Caco-2 (cell line): Measurements from ENCODE around the gene BCL2L13. TPM values are rescaled to one million over a fixed set of nuclear protein-coding genes. Genes with fewer than 3 reads are reported as not detected.

Experiments used
- BruUV-seq: library from RNA; stranded (reverse); fragments of 400-500 nt; replicated peaks from 2 replicates; lab custom pipeline; 2021; lab: Mats Ljungman, UMichigan
- CTCF ChIA-PET: fragments of 300-600 bp; sonication (Branson Sonifier 250); formaldehyde crosslinking; loops from one replicate; lab custom pipeline; 2022; ENCODE audit warnings: antibody characterized with exemption; lab: Charles Lee
- POLR2A ChIA-PET: fragments of 300-600 bp; sonication (Branson Sonifier 250); formaldehyde crosslinking; loops from one replicate; lab custom pipeline; 2022; ENCODE audit warnings: antibody characterized with exemption; lab: Charles Lee
- DNase-seq, 2 experiments: peaks; one replicate each; pipeline versions ENCODE4 v3.0.0 to v3.0.0-alpha.2; 2020 to 2022
- H3K27me3 ChIP-seq: replicated peaks from 2 replicates; pipeline ENCODE4 v1.6.0; 2011; ENCODE audit warnings: low read length; ENCODE audit not compliant: control insufficient read depth, insufficient read depth
- H3K36me3 ChIP-seq: 2 replicates; pipeline ENCODE4 v1.5.1; 2011; ENCODE audit warnings: low read length; ENCODE audit not compliant: control insufficient read depth, insufficient read depth
- H3K4me1 ChIP-seq: fragments of 250-450 bp; sonication (Bioruptor Pico); 2 replicates; pipeline ENCODE4 v1.5.1; 2020; ENCODE audit warnings: mild to moderate bottlenecking
- H3K4me3 ChIP-seq: 2 replicates; pipeline ENCODE4 v1.5.1; 2011; ENCODE audit warnings: low read depth, mild to moderate bottlenecking, control low read depth, low read length
- H3K9me3 ChIP-seq: fragments of 250-450 bp; sonication (Bioruptor Pico); 2 replicates; pipeline ENCODE4 v1.5.1; 2020; ENCODE audit warnings: mild to moderate bottlenecking, moderate library complexity
- H3K27ac Mint-ChIP-seq: one replicate; pipeline ENCODE4 v1.8.0; 2022; ENCODE audit warnings: mixed read lengths; ENCODE audit not compliant: unreplicated experiment
- H3K27me3 Mint-ChIP-seq: one replicate; pipeline ENCODE4 v1.8.0; 2022; ENCODE audit warnings: mixed read lengths; ENCODE audit not compliant: insufficient read depth, unreplicated experiment
- H3K36me3 Mint-ChIP-seq: one replicate; pipeline ENCODE4 v1.8.0; 2022; ENCODE audit warnings: mild to moderate bottlenecking, mixed read lengths; ENCODE audit not compliant: insufficient read depth, unreplicated experiment
- H3K4me1 Mint-ChIP-seq: one replicate; pipeline ENCODE4 v1.8.0; 2022; ENCODE audit warnings: low read depth, mixed read lengths; ENCODE audit not compliant: unreplicated experiment
- H3K4me3 Mint-ChIP-seq: one replicate; pipeline ENCODE4 v1.8.0; 2022; ENCODE audit warnings: mild to moderate bottlenecking, moderate library complexity, mixed read lengths; ENCODE audit not compliant: unreplicated experiment
- H3K9me3 Mint-ChIP-seq: one replicate; pipeline ENCODE4 v1.8.0; 2022; ENCODE audit warnings: mixed read lengths; ENCODE audit not compliant: unreplicated experiment
- CTCF ChIP-seq, 2 experiments: fragments of 200-600 bp in 1 of 2; IDR thresholded peaks; 1 replicate in 1 of 2; 2 replicates in 1 of 2; pipeline versions ENCODE4 v1.5.1 to v1.8.0; 2011 to 2022; ENCODE audit warnings: antibody characterized with exemption in 1 of 2, control low read depth in 1 of 2, inconsistent platforms in 1 of 2, low read depth in 1 of 2, low read length in 1 of 2, mild to moderate bottlenecking in 1 of 2, moderate library complexity in 1 of 2; ENCODE audit not compliant: insufficient read depth in 1 of 2, severe bottlenecking in 1 of 2, unreplicated experiment in 1 of 2
- intact Hi-C: fragments of 100-400 bp; cut with micrococcal nuclease; formaldehyde crosslinking; loops from one replicate; pipeline ENCODE4 v1.10.0; 2022; ENCODE audit not compliant: unreplicated experiment
- total RNA-seq: library from RNA; stranded (reverse); gene quantifications from 2 replicates; pipeline ENCODE4 v1.2.3, GENCODE V29; 2022

The BCL2L13 gene
- total RNA-seq, 1 experiment from 2014 or later: 34.3 TPM

DNA sequence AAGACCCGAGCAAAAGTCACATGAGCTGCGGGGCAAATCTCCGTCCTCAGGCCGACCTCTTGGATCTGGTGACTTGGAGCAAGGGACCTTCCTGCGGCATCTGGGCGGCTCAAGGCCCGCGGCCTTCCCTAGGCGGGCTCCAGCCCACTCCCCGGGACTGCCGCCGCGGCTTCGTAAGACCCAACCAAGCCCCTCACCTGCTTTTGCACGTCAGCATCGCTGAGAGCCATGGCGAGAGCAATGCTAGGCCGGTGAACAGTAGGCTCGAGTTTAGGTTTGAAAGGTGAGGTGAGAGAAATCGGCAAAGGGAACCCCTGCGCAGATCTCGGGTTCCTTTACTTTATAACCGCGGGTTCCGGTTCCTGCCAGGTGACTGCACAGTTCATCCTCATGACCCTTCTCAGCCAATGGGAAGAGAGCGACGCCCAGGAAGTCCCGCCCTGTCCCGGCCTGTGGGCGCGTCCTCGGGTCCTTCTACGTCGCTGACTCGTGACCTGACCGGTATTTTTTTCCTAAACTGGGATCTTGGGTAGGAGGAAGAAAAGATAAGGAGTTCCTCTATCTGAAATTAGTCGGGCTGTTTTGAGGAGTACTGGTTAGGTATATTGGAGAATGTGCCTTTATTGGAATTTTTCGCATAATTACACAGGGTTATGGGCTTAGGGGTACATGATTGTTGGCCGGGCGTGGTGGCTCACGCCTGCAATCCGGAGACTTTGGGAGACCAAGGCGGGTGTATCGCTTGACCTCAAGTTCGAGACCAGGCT lies 10.0 kb upstream of the BCL2L13 start, which contains the start of gene ATP6V1E1:
TSS of gene ATP6V1E1 (minus strand) at position 344 of the 767 bp plus-strand sequence. CDS start at position 230, 114 bp downstream.
- POLR2A ChIA-PET: interaction anchor here (0.5 kb wide), 1 partner anchor 11 kb away, joined by 6 read pairs; no protein-coding TSS in a partner anchor
- H3K4me3 Mint-ChIP-seq: peak within 1 kb of the TSS; percentile 86
- Histone ChIP-seq H3K36me3 (no peaks in the 10 kb centered on the region), H3K27me3 (no peaks in the 10 kb centered on the region), H3K4me3 (peak within 1 kb of the TSS; percentile 89), H3K4me1 (peaks cover 23% of the 10 kb centered on the region), H3K9me3 (no peaks in the 10 kb centered on the region)
- no TSS peak for BruUV-seq
- peaks cover 42% of the 10 kb centered on the region for H3K36me3 Mint-ChIP-seq
- peak within 1 kb of the TSS; percentile 89 for H3K27ac Mint-ChIP-seq
- H3K4me1 Mint-ChIP-seq: peaks cover 11% of the 10 kb centered on the region
- TF ChIP-seq CTCF (IDR thresholded peaks at IDR 0.05; ENCODE audit: insufficient read depth in 1 of 2, low read depth in 1 of 2, low read length in 1 of 2, severe bottlenecking in 1 of 2, unreplicated experiment in 1 of 2): no peak
- intact Hi-C loops: loop anchor here (5.0 kb wide), 1 partner anchor 71 kb away; no protein-coding TSS in a partner anchor
- CTCF ChIA-PET: no interaction called here
- DNase-seq: peak; percentile 96 to 97
- no peaks in the 10 kb centered on the region for H3K27me3 Mint-ChIP-seq
- no peaks in the 10 kb centered on the region for H3K9me3 Mint-ChIP-seq

GRCh38 chr22:17629173-17629489 lies 9.4 kb upstream of the BCL2L13 start:
- Histone ChIP-seq H3K27me3 (no peaks in the 10 kb centered on the region), H3K9me3 (no peaks in the 10 kb centered on the region), H3K4me3 (peak overlapping the region; percentile 89), H3K36me3 (no peaks in the 10 kb centered on the region), H3K4me1 (peaks cover 28% of the 10 kb centered on the region)
- POLR2A ChIA-PET: interaction anchor here (0.5 kb wide), 1 partner anchor 10 kb away, joined by 6 read pairs; no protein-coding TSS in a partner anchor
- no peaks in the 10 kb centered on the region for H3K9me3 Mint-ChIP-seq
- intact Hi-C loops: loop anchor here (5.0 kb wide), 1 partner anchor 72 kb away; no protein-coding TSS in a partner anchor
- no peaks in the 10 kb centered on the region for H3K27me3 Mint-ChIP-seq
- H3K4me1 Mint-ChIP-seq: peaks cover 16% of the 10 kb centered on the region
- CTCF ChIA-PET: no interaction called here
- DNase-seq: no peak
- H3K27ac Mint-ChIP-seq: peak overlapping the region; percentile 89
- BruUV-seq: TSS peak; percentile 87
- no peak for TF ChIP-seq CTCF (IDR thresholded peaks at IDR 0.05; ENCODE audit: insufficient read depth in 1 of 2, low read depth in 1 of 2, low read length in 1 of 2, severe bottlenecking in 1 of 2, unreplicated experiment in 1 of 2)
- peaks cover 42% of the 10 kb centered on the region for H3K36me3 Mint-ChIP-seq
- H3K4me3 Mint-ChIP-seq: peak overlapping the region; percentile 86

DNA sequence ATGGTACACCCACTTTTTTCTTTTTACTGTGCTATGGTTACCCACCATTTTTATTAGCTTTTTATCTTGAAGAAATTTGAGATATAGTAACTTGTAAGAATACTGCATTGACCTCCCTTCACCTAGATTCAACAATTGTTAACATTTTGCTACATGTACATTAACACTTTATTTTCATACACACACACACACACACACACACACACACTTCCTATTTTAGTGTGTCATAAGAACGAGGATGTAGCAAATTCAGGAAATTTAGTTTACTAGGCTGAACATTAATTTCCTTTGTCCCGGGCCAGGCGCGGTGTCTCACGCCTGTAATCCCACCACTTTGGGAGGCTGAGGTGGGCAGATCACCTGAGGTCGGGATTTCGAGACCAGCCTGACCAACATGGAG lies 8.9 kb upstream of the BCL2L13 start:
- no TSS peak for BruUV-seq
- ChIA-PET POLR2A (no interaction called here), CTCF (no interaction called here)
- peaks cover 17% of the 10 kb centered on the region for H3K4me1 Mint-ChIP-seq
- peaks cover 42% of the 10 kb centered on the region for H3K36me3 Mint-ChIP-seq
- H3K9me3 Mint-ChIP-seq: no peaks in the 10 kb centered on the region
- H3K4me3 ChIP-seq: peak overlapping the region; percentile 89
- no peaks in the 10 kb centered on the region for H3K9me3 ChIP-seq
- intact Hi-C loops: loop anchor here (5.0 kb wide), 1 partner anchor 72 kb away; no protein-coding TSS in a partner anchor
- peak overlapping the region; percentile 86 for H3K4me3 Mint-ChIP-seq
- peaks cover 33% of the 10 kb centered on the region for H3K4me1 ChIP-seq
- TF ChIP-seq CTCF (IDR thresholded peaks at IDR 0.05; ENCODE audit: insufficient read depth in 1 of 2, low read depth in 1 of 2, low read length in 1 of 2, severe bottlenecking in 1 of 2, unreplicated experiment in 1 of 2): no peak
- DNase-seq: no peak
- no peaks in the 10 kb centered on the region for H3K27me3 ChIP-seq
- no peaks in the 10 kb centered on the region for H3K36me3 ChIP-seq
- H3K27me3 Mint-ChIP-seq: no peaks in the 10 kb centered on the region
- peak overlapping the region; percentile 89 for H3K27ac Mint-ChIP-seq
